ENCODE results near the gene LRRC70.

The LRRC70 gene

DNA sequence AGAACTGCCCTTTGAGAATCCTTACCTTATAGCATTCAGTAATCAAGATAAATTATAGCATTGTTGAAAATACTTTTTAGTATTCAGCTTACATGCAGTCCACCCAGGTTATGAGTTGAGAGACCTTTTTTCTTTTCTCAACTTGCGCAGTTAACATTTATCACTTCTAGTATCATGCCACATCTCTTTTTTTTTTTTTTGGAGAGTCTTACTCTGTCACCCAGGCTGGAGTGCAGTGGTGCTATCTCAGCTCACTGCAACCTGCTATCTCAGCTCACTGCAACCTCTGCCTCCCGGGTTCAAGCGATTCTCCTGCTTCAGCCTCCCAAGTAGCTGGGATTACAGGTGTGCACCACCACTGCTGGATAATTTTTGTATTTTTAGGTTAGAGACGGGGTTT is 29.0 kb downstream of the LRRC70 start:
- no peak overlapping the region for H3K9ac ChIP-seq (ENCODE audit: low read length)
- no peak overlapping the region for H3K23ac ChIP-seq (ENCODE audit: low read length)
- H3K4me2 ChIP-seq (ENCODE audit: low read length) = no peak overlapping the region
- H2BK120ac ChIP-seq (ENCODE audit: insufficient read depth, low read length, poor library complexity) = no peak overlapping the region
- no peak overlapping the region for H2BK12ac ChIP-seq (ENCODE audit: low read length)
- H3K36me3 ChIP-seq (ENCODE audit: control insufficient read depth in 1 of 2, insufficient read depth in 2 of 2, low read length in 2 of 2) = no peaks in the 10 kb centered on the region
- no peaks in the 10 kb centered on the region for H3K4me1 ChIP-seq (ENCODE audit: control insufficient read depth in 1 of 2, insufficient read depth in 2 of 2, low read length in 2 of 2)
- no peaks in the 10 kb centered on the region for H3K79me1 ChIP-seq (ENCODE audit: low read length)
- no peak overlapping the region for H3K18ac ChIP-seq (ENCODE audit: low read length)
- no peak for DNase-seq
- no peak overlapping the region for H4K8ac ChIP-seq (ENCODE audit: low read depth, low read length)
- no peak overlapping the region for H3K4me3 ChIP-seq (ENCODE audit: low read depth, low read length)
- H4K91ac ChIP-seq (ENCODE audit: low read depth, low read length) = no peak overlapping the region
- H3K79me2 ChIP-seq (ENCODE audit: control insufficient read depth, insufficient read depth, low read length, poor library complexity) = no peaks in the 10 kb centered on the region
- H2BK5ac ChIP-seq (ENCODE audit: low read depth, low read length, poor library complexity) = no peak overlapping the region
- H3K14ac ChIP-seq (ENCODE audit: low read length) = no peak overlapping the region
- H4K12ac ChIP-seq (ENCODE audit: low read depth, low read length) = no peak overlapping the region
- no peak overlapping the region for H2AK5ac ChIP-seq (ENCODE audit: low read length)
- no peak overlapping the region for H3K4ac ChIP-seq (ENCODE audit: low read depth, low read length)
- no peak overlapping the region for H3K27ac ChIP-seq (ENCODE audit: low read depth, low read length)
- H3K27me3 ChIP-seq (ENCODE audit: insufficient read depth, low read length) = no peaks in the 10 kb centered on the region
- H2AFZ ChIP-seq (ENCODE audit: insufficient read depth, low read length, poor library complexity) = no peak overlapping the region
- no peaks in the 10 kb centered on the region for H3K9me3 ChIP-seq (ENCODE audit: insufficient read depth, low read depth, low read length)
- WGBS (ENCODE audit: extremely low coverage, insufficient coverage, insufficient read length) = no CpG with 5 or more reads among the region's 4 CpGs

DNA sequence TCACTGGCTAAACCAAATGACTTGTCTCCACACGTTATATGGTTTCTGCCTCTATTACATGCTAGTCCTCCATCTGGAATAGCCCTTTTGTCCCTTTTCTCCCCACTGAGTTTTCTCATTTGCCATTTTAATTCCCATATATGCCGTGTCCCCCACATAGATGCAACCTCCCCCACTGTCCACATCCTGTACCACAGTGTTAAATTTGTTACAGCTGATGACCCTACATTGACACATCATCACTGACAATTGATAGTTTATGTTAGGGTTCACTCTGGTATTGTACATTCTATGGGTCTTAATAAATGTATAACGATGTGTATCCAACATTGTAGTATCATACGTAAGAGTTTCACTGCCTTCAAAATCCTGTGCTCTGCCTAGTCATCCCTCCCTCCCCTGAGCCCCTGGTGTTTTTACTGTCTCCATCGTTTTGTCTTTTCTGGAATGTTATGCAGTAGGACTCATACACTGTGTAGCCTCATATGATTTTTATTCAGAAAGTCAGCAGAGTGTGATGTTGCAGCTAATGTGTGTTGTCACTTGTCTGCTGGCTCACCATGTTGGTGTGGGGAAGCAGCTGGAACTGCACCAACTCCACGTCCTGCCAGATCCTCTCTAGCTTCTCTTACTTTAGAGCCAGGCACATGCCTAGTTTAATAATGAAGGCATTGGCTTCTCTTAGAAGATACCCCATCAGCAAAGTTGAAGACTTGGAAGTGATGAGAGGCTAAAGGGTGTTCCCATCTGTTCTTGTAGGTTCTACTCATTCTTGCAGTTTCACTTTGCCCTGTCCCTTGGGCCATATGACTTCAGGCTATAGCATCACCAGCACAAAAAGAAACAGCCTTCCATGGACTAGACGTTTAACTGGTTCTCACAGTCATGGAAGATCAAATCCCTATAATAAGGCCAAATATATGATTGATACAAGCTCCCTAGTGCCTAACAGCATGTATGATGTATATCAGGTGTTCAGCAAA is 30.2 kb downstream of the LRRC70 start:
- Histone ChIP-seq H2AK5ac (ENCODE audit: low read length) (no peak overlapping the region), H2BK120ac (ENCODE audit: insufficient read depth, low read length, poor library complexity) (no peak overlapping the region), H3K9me3 (ENCODE audit: insufficient read depth, low read depth, low read length) (no peaks in the 10 kb centered on the region), H3K79me1 (ENCODE audit: low read length) (no peaks in the 10 kb centered on the region), H3K23ac (ENCODE audit: low read length) (no peak overlapping the region), H3K4ac (ENCODE audit: low read depth, low read length) (no peak overlapping the region), H3K27ac (ENCODE audit: low read depth, low read length) (no peak overlapping the region), H3K27me3 (ENCODE audit: insufficient read depth, low read length) (no peaks in the 10 kb centered on the region), H4K8ac (ENCODE audit: low read depth, low read length) (no peak overlapping the region), H3K9ac (ENCODE audit: low read length) (no peak overlapping the region), H3K4me2 (ENCODE audit: low read length) (no peak overlapping the region), H2AFZ (ENCODE audit: insufficient read depth, low read length, poor library complexity) (no peak overlapping the region), H2BK5ac (ENCODE audit: low read depth, low read length, poor library complexity) (no peak overlapping the region), H3K18ac (ENCODE audit: low read length) (no peak overlapping the region), H3K14ac (ENCODE audit: low read length) (no peak overlapping the region), H4K12ac (ENCODE audit: low read depth, low read length) (no peak overlapping the region), H3K4me3 (ENCODE audit: low read depth, low read length) (no peak overlapping the region), H3K79me2 (ENCODE audit: control insufficient read depth, insufficient read depth, low read length, poor library complexity) (no peaks in the 10 kb centered on the region), H3K4me1 (ENCODE audit: control insufficient read depth in 1 of 2, insufficient read depth in 2 of 2, low read length in 2 of 2) (no peaks in the 10 kb centered on the region), H4K91ac (ENCODE audit: low read depth, low read length) (no peak overlapping the region), H3K36me3 (ENCODE audit: control insufficient read depth in 1 of 2, insufficient read depth in 2 of 2, low read length in 2 of 2) (peaks cover 0 to 2% of the 10 kb centered on the region in 2 experiments), H2BK12ac (ENCODE audit: low read length) (no peak overlapping the region)
- no CpG with 5 or more reads among the region's 7 CpGs for WGBS (ENCODE audit: extremely low coverage, insufficient coverage, insufficient read length)
- DNase-seq = no peak

DNA sequence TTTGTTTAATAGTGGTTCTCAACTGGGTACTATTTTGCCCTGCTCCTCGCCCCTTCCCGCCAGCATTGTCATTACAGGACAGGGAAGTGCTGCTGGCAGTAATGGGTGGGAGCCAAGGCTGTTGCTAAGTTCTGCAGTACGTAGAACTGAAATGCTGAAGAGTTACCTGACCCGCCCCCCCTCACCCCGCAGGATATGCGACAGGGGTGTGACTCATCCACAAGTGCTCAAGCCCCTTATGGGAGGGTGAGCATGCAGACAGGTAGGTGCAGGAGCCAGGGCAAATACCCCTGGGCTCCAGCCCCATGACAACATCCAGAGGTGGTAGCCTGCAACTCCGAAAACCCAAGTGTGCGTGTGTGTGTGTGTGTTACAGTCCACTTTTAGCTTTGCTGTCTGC is 35.7 kb downstream of the LRRC70 start:
- no peak for DNase-seq
- Histone ChIP-seq H3K23ac (ENCODE audit: low read length) (no peak overlapping the region), H3K4ac (ENCODE audit: low read depth, low read length) (no peak overlapping the region), H2AFZ (ENCODE audit: insufficient read depth, low read length, poor library complexity) (no peak overlapping the region), H3K14ac (ENCODE audit: low read length) (no peak overlapping the region), H2BK120ac (ENCODE audit: insufficient read depth, low read length, poor library complexity) (no peak overlapping the region), H3K9me3 (ENCODE audit: insufficient read depth, low read depth, low read length) (peaks cover 7% of the 10 kb centered on the region), H4K8ac (ENCODE audit: low read depth, low read length) (no peak overlapping the region), H4K91ac (ENCODE audit: low read depth, low read length) (no peak overlapping the region), H3K18ac (ENCODE audit: low read length) (no peak overlapping the region), H2BK5ac (ENCODE audit: low read depth, low read length, poor library complexity) (no peak overlapping the region), H3K27me3 (ENCODE audit: insufficient read depth, low read length) (no peaks in the 10 kb centered on the region), H2BK12ac (ENCODE audit: low read length) (no peak overlapping the region), H3K79me1 (ENCODE audit: low read length) (no peaks in the 10 kb centered on the region), H3K27ac (ENCODE audit: low read depth, low read length) (no peak overlapping the region), H3K36me3 (ENCODE audit: control insufficient read depth in 1 of 2, insufficient read depth in 2 of 2, low read length in 2 of 2) (peaks cover 0 to 4% of the 10 kb centered on the region in 2 experiments), H3K4me3 (ENCODE audit: low read depth, low read length) (no peak overlapping the region), H4K12ac (ENCODE audit: low read depth, low read length) (no peak overlapping the region), H3K4me1 (ENCODE audit: control insufficient read depth in 1 of 2, insufficient read depth in 2 of 2, low read length in 2 of 2) (no peaks in the 10 kb centered on the region), H2AK5ac (ENCODE audit: low read length) (no peak overlapping the region), H3K9ac (ENCODE audit: low read length) (no peak overlapping the region), H3K79me2 (ENCODE audit: control insufficient read depth, insufficient read depth, low read length, poor library complexity) (no peaks in the 10 kb centered on the region), H3K4me2 (ENCODE audit: low read length) (no peak overlapping the region)
- no CpG with 5 or more reads among the region's 8 CpGs for WGBS (ENCODE audit: extremely low coverage, insufficient coverage, insufficient read length)

DNA sequence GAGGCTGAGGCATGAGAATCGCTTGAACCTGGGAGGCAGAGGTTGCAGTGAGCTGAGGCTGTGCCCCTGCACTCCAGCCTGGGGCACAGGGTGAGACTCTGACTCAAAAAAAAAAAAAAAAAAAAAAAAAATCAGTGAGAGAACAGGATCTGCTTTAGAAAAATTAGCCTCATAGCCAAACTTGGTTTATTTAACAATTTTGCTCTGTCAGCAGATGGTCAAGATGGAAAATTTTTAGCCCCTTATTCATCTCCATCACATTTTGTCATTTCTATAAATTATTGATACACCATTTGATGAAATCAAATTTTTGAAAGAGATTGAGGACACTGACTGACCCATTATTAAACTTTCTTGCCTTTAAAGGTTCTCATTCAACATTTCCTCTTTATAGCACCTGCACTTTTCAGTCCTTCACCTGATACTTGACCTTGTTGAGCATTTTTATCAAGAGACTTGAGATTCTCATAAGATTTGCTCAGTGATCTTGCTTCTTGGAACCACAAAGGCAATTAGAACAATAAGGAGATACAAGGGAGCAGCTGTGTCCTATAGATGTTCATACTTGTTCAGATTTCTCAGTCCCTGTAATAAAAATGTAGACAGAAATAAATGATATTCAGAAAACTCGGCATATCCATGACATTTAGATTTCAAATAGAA is 38.1 kb downstream of the LRRC70 start:
- Histone ChIP-seq H4K91ac (ENCODE audit: low read depth, low read length) (no peak overlapping the region), H3K27ac (ENCODE audit: low read depth, low read length) (no peak overlapping the region), H3K4me3 (ENCODE audit: low read depth, low read length) (no peak overlapping the region), H3K4me1 (ENCODE audit: control insufficient read depth in 1 of 2, insufficient read depth in 2 of 2, low read length in 2 of 2) (peaks cover 2 to 3% of the 10 kb centered on the region in 2 experiments), H3K79me1 (ENCODE audit: low read length) (no peaks in the 10 kb centered on the region), H3K4me2 (ENCODE audit: low read length) (no peak overlapping the region), H3K18ac (ENCODE audit: low read length) (no peak overlapping the region), H3K36me3 (ENCODE audit: control insufficient read depth in 1 of 2, insufficient read depth in 2 of 2, low read length in 2 of 2) (peaks cover 0 to 4% of the 10 kb centered on the region in 2 experiments), H2BK120ac (ENCODE audit: insufficient read depth, low read length, poor library complexity) (no peak overlapping the region), H3K27me3 (ENCODE audit: insufficient read depth, low read length) (no peaks in the 10 kb centered on the region), H3K4ac (ENCODE audit: low read depth, low read length) (no peak overlapping the region), H4K12ac (ENCODE audit: low read depth, low read length) (no peak overlapping the region), H3K79me2 (ENCODE audit: control insufficient read depth, insufficient read depth, low read length, poor library complexity) (no peaks in the 10 kb centered on the region), H3K9me3 (ENCODE audit: insufficient read depth, low read depth, low read length) (peaks cover 7% of the 10 kb centered on the region), H4K8ac (ENCODE audit: low read depth, low read length) (no peak overlapping the region), H2AK5ac (ENCODE audit: low read length) (no peak overlapping the region), H3K14ac (ENCODE audit: low read length) (no peak overlapping the region), H2BK5ac (ENCODE audit: low read depth, low read length, poor library complexity) (no peak overlapping the region), H2BK12ac (ENCODE audit: low read length) (no peak overlapping the region), H2AFZ (ENCODE audit: insufficient read depth, low read length, poor library complexity) (no peak overlapping the region), H3K23ac (ENCODE audit: low read length) (no peak overlapping the region), H3K9ac (ENCODE audit: low read length) (no peak overlapping the region)
- no CpG with 5 or more reads among the region's 2 CpGs for WGBS (ENCODE audit: extremely low coverage, insufficient coverage, insufficient read length)
- no peak for DNase-seq
